ENCODE measurements around the gene TMEM190. TPM values are rescaled to one million over a fixed set of nuclear protein-coding genes. Genes with fewer than 3 reads are reported as not detected.

The TMEM190 gene
- total and polyA plus RNA-seq, 9 of the 15 experiments (the other 6 are each of a cell fraction or from before 2014, with no cell fraction given): not detected

- H3K4me2 ChIP-seq (ENCODE audit: insufficient read depth, low read length): peak within 1 kb of the TSS; percentile 85
- H3K9me3 ChIP-seq (replicated peaks; ENCODE audit: control insufficient read depth, insufficient read depth, low read depth, low read length): no peaks in the 10 kb centered on the region
- peak within 1 kb of the TSS; percentile 50 to 92 for H3K9ac ChIP-seq (ENCODE audit: insufficient read depth in 1 of 2, low read depth in 2 of 2, low read length in 2 of 2)
- intact Hi-C loops (cut with micrococcal nuclease) (no loop called here), in situ Hi-C loops (cut with MboI) (no loop called here)
- ATAC-seq (no peak), FAIRE-seq (no peak), DNase-seq (ENCODE audit: extremely low read depth in 1 of 4, low spot score in 3 of 4) (peak in 3 of 4 experiments; percentile 62 to 80 (median 76))
- peak within 1 kb of the TSS; percentile 64 for H3K4me3 ChIP-seq
- peak within 1 kb of the TSS; percentile 88 for H2AFZ ChIP-seq (ENCODE audit: low read depth, low read length)
- no peaks in the 10 kb centered on the region for H3K36me3 ChIP-seq (ENCODE audit: control insufficient read depth, insufficient read depth, low read length)
- H3K79me2 ChIP-seq (ENCODE audit: control insufficient read depth, insufficient read depth, low read length): no peaks in the 10 kb centered on the region
- CTCF ChIA-PET (ENCODE audit: low intra/inter-chr PET ratio): no interaction called here
- POLR2A ChIA-PET: no interaction called here
- H3K9me1 ChIP-seq (ENCODE audit: control insufficient read depth, insufficient read depth, low read length): no peaks in the 10 kb centered on the region
- TF ChIP-seq NFYB (IDR thresholded peaks at IDR 0.05; ENCODE audit: extremely low read depth, insufficient read length): peak; percentile 46
- TF ChIP-seq, protein P1, sequence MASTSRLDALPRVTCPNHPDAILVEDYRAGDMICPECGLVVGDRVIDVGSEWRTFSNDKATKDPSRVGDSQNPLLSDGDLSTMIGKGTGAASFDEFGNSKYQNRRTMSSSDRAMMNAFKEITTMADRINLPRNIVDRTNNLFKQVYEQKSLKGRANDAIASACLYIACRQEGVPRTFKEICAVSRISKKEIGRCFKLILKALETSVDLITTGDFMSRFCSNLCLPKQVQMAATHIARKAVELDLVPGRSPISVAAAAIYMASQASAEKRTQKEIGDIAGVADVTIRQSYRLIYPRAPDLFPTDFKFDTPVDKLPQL (IDR thresholded peaks at IDR 0.05; ENCODE audit: extremely low read depth, insufficient read length): no peak
- TF ChIP-seq, protein P2, sequence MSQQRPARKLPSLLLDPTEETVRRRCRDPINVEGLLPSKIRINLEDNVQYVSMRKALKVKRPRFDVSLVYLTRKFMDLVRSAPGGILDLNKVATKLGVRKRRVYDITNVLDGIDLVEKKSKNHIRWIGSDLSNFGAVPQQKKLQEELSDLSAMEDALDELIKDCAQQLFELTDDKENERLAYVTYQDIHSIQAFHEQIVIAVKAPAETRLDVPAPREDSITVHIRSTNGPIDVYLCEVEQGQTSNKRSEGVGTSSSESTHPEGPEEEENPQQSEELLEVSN (IDR thresholded peaks at IDR 0.05; ENCODE audit: borderline replicate concordance in 1 of 2, extremely low read depth in 1 of 2, insufficient read depth in 1 of 2, insufficient read length in 1 of 2, low read depth in 1 of 2, low read length in 1 of 2, poor library complexity in 1 of 2, severe bottlenecking in 1 of 2): peak in 1 of 2 experiments; percentile 46
- TF ChIP-seq NFIC (IDR thresholded peaks at IDR 0.05): 0 out of 2 replicates have a peak, but pooled peaks have one; percentile 2
- H3K4me1 ChIP-seq (replicated peaks in 1 of 2; ENCODE audit: control insufficient read depth in 2 of 2, insufficient read depth in 2 of 2, low read length in 2 of 2): peaks cover 4 to 57% of the 10 kb centered on the region in 2 experiments; a peak in 4 of 5 replicates
- peaks cover 6% of the 10 kb centered on the region; the same call in 1 of the 2 replicates for H4K20me1 ChIP-seq (replicated peaks; ENCODE audit: control insufficient read depth, insufficient read depth, low read length)
- peaks cover 9 to 21% of the 10 kb centered on the region in 2 experiments; a peak in 4 of 5 replicates for H3K27me3 ChIP-seq (ENCODE audit: control insufficient read depth in 2 of 2, insufficient read depth in 2 of 2, low read length in 2 of 2)
- peak within 1 kb of the TSS; percentile 49; the same call in 2 of the 3 replicates for H3K27ac ChIP-seq (ENCODE audit: extremely low read depth, low read depth, low read length)
- no TSS peak for BruUV-seq (replicated peaks)
- WGBS (ENCODE audit: insufficient coverage, low coverage, missing lambda C conversion rate): 2% methylated on average over 10 of the region's 43 CpGs
These were observed 21.9 kb upstream of the TMEM190 start, which contains the start of gene COX6B2 for GRCh38 chr19:55354698-55355212. Gene COX6B2 (minus strand): TSS chr19:55354719. CDS start chr19:55354521, 198 bp downstream.

Measured in K562 (cell line).